Epithelial cell of esophagus (primary cell): ENCODE results near the gene MRPL22.
"Not testable (repeated sequence)": the region's sequence is repeated elsewhere in the genome, so short reads cannot be mapped to it uniquely, and the experiment has no call there.

Experiments
- DNase-seq: peaks from one replicate; pipeline ENCODE4 v3.0.0; 2010; ENCODE audit warnings: low read depth
- H3K4me3 ChIP-seq: 2 replicates; pipeline ENCODE4 v1.5.1; 2011; ENCODE audit warnings: mild to moderate bottlenecking, low read length, control low read depth
- CTCF ChIP-seq: IDR thresholded peaks from 2 replicates; pipeline ENCODE4 v1.5.1; 2011; ENCODE audit warnings: low read depth, mild to moderate bottlenecking, low read length, control low read depth, inconsistent platforms; ENCODE audit not compliant: insufficient read depth; ENCODE audit errors: missing control alignments

Gene MRPL22

DNA sequence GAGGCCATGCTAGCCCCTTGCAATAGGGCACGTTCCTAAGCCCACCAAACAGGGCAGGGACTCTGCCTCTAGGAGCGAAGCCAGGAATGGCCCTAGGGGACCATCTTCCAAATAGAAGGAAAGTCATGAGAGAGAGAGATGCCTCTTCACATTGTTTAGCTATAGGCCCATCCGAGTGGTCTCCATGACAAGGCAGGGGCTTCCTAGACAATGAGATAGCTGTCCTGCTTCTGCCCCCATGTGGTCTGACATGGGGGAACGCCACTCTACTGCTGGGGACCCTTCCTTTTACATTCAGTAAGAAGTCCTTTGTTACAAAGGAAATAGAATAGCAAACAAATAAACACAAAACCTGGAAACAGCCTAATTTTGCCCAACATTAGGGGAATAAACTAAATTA lies 54.8 kb downstream of the MRPL22 start:
- H3K4me3 ChIP-seq: no peak overlapping the region
- no peak for DNase-seq
- no peak for TF ChIP-seq CTCF

DNA sequence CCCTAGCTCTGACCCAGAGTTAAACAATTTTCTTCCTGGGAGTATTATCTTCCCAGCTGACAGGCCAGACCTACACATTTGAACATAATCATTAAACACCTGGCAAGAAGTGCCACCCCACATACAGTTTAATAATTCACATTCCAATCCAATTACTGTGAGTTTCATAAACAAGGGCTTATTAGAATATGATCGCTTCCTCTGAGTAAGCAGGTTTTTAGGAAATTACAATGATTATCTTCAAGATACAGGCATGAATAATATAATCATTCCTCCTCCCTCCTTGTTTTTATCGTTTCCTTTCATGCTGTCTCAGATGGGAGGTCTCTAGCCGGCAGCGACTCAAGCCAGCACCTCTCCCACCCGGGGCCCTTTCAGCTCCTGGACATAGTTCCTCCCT lies 56.9 kb downstream of the MRPL22 start:
- no peak overlapping the region for H3K4me3 ChIP-seq
- no peak for TF ChIP-seq CTCF
- DNase-seq: peak; percentile 83

GRCh38 chr5:154999865-155000264 lies 59.0 kb downstream of the MRPL22 start:
- TF ChIP-seq CTCF: no peak
- no peak overlapping the region for H3K4me3 ChIP-seq
- DNase-seq: no peak

DNA sequence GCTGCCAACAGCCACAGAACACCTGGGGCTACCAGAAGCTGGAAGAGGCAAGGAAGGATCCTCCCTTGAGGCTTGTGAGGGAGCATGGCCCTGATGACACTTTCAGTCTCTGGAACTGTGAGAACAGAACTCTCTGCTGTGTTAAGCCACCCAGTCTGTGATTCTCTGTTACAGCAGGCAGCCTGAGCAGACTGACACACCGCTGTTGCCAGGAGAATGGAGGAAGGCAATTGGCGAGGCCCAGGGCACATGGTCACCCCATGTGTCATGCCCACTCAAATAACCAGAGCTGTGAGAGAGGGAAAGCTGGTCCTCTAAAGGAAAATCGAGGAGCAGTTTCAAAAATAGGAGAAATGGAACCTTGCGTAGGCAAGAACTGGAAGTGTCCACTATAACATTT lies 60.6 kb downstream of the MRPL22 start:
- TF ChIP-seq CTCF: no peak
- H3K4me3 ChIP-seq: no peak overlapping the region
- no peak for DNase-seq

- not testable (repeated sequence) for H3K4me3 ChIP-seq
- DNase-seq: peak; percentile 73
Measured at GRCh38 chr5:155002722-155003121, 61.8 kb downstream of the MRPL22 start.

- no peak overlapping the region for H3K4me3 ChIP-seq
- peak; percentile 43 for TF ChIP-seq CTCF
- peak; percentile 52 for DNase-seq
Measured at GRCh38 chr5:155004138-155004744, 63.4 kb downstream of the MRPL22 start.

GRCh38 chr5:155006265-155006664 lies 65.4 kb downstream of the MRPL22 start:
- not testable (repeated sequence) for DNase-seq, H3K4me3 ChIP-seq

DNA sequence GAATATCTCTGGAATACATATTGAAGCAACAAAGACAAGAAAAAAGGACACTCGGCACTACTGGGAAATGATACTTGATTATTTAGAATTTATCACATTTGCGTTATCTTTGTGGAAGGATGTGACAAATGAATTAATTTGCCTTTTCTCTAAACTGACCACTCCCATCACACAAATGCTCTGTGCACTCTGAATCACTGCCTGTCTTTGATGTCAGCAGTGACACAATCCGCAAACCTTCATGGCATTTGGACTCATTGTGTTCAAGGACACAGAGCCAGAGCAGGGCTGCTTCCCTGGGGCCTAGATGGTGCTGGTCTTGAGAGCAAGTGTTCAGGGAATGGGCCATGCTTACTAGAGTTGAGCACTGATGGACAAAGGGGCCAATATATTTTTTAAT lies 67.8 kb downstream of the MRPL22 start:
- peak; percentile 25 for DNase-seq
- H3K4me3 ChIP-seq: no peak overlapping the region
- no peak for TF ChIP-seq CTCF
